ENCODE measurements around the gene KRTAP6-1. TPM values are rescaled to one million over a fixed set of nuclear protein-coding genes. Genes with fewer than 3 reads are reported as not detected.

The KRTAP6-1 gene
- total RNA-seq, 1 experiment from 2014 or later, result not detected

DNA sequence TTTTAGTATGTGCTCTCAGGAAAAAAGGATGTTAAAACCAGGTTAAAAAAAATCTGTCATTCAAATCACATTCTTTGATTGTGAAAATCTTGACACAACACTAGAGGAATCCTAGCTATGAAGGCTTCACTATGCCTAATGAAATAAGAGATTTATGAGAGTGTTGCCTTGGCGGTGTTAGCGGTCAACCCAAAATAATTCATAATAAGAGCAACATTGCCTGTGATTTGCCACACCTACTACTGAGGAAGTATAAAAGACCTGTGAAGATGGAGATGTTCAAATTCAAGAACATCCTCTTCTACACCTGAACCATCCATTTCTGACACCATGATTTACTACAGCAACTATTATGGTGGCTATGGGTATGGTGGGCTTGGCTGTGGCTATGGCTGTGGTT, 2.4 kb upstream of the KRTAP6-1 start, which contains the start of gene KRTAP20-1:
TSS of gene KRTAP20-1 (plus strand) at position 301 of the 400 bp plus-strand sequence. CDS start at position 331, 30 bp downstream.
- TF ChIP-seq EZH2 (IDR thresholded peaks at IDR 0.05; ENCODE audit: borderline replicate concordance, low read depth, low read length, poor library complexity, severe bottlenecking) (no peak), CTCF (conservative IDR thresholded peaks at IDR 0.05; ENCODE audit: low read depth, low read length) (no peak)
- Histone ChIP-seq H3K9me3 (ENCODE audit: low read depth, low read length, poor library complexity, severe bottlenecking) (no peaks in the 10 kb centered on the region), H3K27me3 (replicated peaks; ENCODE audit: insufficient read depth, low read depth, low read length, poor library complexity) (no peaks in the 10 kb centered on the region), H3K4me3 (ENCODE audit: low read depth, low read length, poor library complexity, severe bottlenecking) (no peak within 1 kb of the TSS), H3K4me1 (ENCODE audit: insufficient read depth, low read length, poor library complexity, severe bottlenecking) (no peaks in the 10 kb centered on the region), H3K27ac (ENCODE audit: low read depth, low read length, poor library complexity, severe bottlenecking) (no peak within 1 kb of the TSS), H3K36me3 (ENCODE audit: insufficient read depth, low read length, poor library complexity, severe bottlenecking) (no peaks in the 10 kb centered on the region)
- no TSS peak for BruUV-seq (replicated peaks)
- CTCF ChIA-PET, result no interaction called here
- POLR2A ChIA-PET (ENCODE audit: low non-redundant PET), result no interaction called here
- intact Hi-C loops (cut with micrococcal nuclease; ENCODE audit: unreplicated experiment), result no loop called here
- DNase-seq (ENCODE audit: low spot score), result no peak

DNA sequence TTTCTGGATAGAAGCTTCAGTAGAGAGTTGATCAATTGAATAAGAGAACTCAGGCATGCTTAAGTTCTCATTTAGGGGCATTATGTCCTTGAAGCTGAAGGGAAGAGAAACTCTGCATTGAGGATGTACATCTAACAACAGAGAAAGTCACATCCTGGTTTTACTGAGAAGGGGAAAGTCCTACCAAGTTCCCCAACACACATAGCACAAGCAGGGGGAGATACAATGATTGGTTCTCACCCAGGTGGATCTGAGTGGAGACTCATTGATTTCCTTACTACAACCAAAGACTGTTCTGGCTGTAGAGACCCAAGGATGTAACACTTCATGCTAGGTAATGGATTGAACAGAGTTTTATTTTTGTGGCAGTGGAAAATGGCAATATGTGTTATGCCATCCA, 1.5 kb upstream of the KRTAP6-1 start:
- no peaks in the 10 kb centered on the region for H3K9me3 ChIP-seq (ENCODE audit: low read depth, low read length, poor library complexity, severe bottlenecking)
- ChIA-PET CTCF (no interaction called here), POLR2A (ENCODE audit: low non-redundant PET) (no interaction called here)
- no peaks in the 10 kb centered on the region for H3K36me3 ChIP-seq (ENCODE audit: insufficient read depth, low read length, poor library complexity, severe bottlenecking)
- no peak overlapping the region for H3K27ac ChIP-seq (ENCODE audit: low read depth, low read length, poor library complexity, severe bottlenecking)
- DNase-seq (ENCODE audit: low spot score), result no peak
- TF ChIP-seq EZH2 (IDR thresholded peaks at IDR 0.05; ENCODE audit: borderline replicate concordance, low read depth, low read length, poor library complexity, severe bottlenecking) (no peak), CTCF (conservative IDR thresholded peaks at IDR 0.05; ENCODE audit: low read depth, low read length) (no peak)
- no TSS peak for BruUV-seq (replicated peaks)
- intact Hi-C loops (cut with micrococcal nuclease; ENCODE audit: unreplicated experiment), result no loop called here
- no peaks in the 10 kb centered on the region for H3K4me1 ChIP-seq (ENCODE audit: insufficient read depth, low read length, poor library complexity, severe bottlenecking)
- H3K27me3 ChIP-seq (replicated peaks; ENCODE audit: insufficient read depth, low read depth, low read length, poor library complexity), result no peaks in the 10 kb centered on the region
- no peak overlapping the region for H3K4me3 ChIP-seq (ENCODE audit: low read depth, low read length, poor library complexity, severe bottlenecking)

DNA sequence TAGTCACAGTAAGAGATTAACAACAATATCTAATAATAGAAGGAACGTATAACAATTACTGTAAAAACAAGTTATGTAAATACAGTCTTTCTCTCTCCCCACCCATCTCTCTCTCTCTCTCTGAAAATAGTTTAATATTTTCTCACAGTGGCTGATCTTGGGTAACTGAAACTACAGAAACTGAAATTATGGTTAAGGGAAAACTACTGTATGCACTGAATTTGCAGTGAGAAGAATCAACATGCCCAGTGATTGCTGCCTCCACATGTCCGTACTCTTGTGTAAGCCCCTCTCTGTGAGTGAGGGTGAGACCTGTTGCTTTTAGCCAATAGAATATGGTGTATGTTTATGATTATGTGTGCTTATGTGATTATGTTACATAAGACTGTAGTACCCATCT, 1.6 kb downstream of the KRTAP6-1 start:
- intact Hi-C loops (cut with micrococcal nuclease; ENCODE audit: unreplicated experiment), result no loop called here
- POLR2A ChIA-PET (ENCODE audit: low non-redundant PET), result no interaction called here
- no peak for TF ChIP-seq EZH2 (IDR thresholded peaks at IDR 0.05; ENCODE audit: borderline replicate concordance, low read depth, low read length, poor library complexity, severe bottlenecking)
- no peak for TF ChIP-seq CTCF (conservative IDR thresholded peaks at IDR 0.05; ENCODE audit: low read depth, low read length)
- DNase-seq (ENCODE audit: low spot score), result no peak
- Histone ChIP-seq H3K4me3 (ENCODE audit: low read depth, low read length, poor library complexity, severe bottlenecking) (no peak overlapping the region), H3K36me3 (ENCODE audit: insufficient read depth, low read length, poor library complexity, severe bottlenecking) (no peaks in the 10 kb centered on the region), H3K9me3 (ENCODE audit: low read depth, low read length, poor library complexity, severe bottlenecking) (no peaks in the 10 kb centered on the region), H3K27ac (ENCODE audit: low read depth, low read length, poor library complexity, severe bottlenecking) (no peak overlapping the region), H3K4me1 (ENCODE audit: insufficient read depth, low read length, poor library complexity, severe bottlenecking) (no peaks in the 10 kb centered on the region), H3K27me3 (replicated peaks; ENCODE audit: insufficient read depth, low read depth, low read length, poor library complexity) (no peaks in the 10 kb centered on the region)
- CTCF ChIA-PET, result no interaction called here
- no TSS peak for BruUV-seq (replicated peaks)
